Activated T-cell treated with anti-CD3 and anti-CD28 coated beads, Interleukin-2, amount 50 U/mL, for 24 hours (primary cell): Measurements from ENCODE around the gene NLRP2B.
"Not testable (repeated sequence)": the region's sequence is repeated elsewhere in the genome, so short reads cannot be mapped to it uniquely, and the experiment has no call there.

Experiments used
- DNase-seq: peaks from one replicate; pipeline ENCODE4 v3.0.0-alpha.2; 2020
- H3K27ac Mint-ChIP-seq: 2 replicates; pipeline ENCODE4 v1.8.0; 2020; ENCODE audit warnings: mild to moderate bottlenecking, mixed read lengths
- H3K27me3 Mint-ChIP-seq: 2 replicates; pipeline ENCODE4 v1.8.0; 2020; ENCODE audit warnings: mixed read lengths
- H3K36me3 Mint-ChIP-seq: 2 replicates; pipeline ENCODE4 v1.8.0; 2020; ENCODE audit warnings: low read depth, mixed read lengths
- H3K4me1 Mint-ChIP-seq: 2 replicates; pipeline ENCODE4 v1.8.0; 2020; ENCODE audit warnings: low read depth, mixed read lengths
- H3K4me3 Mint-ChIP-seq: 2 replicates; pipeline ENCODE4 v1.8.0; 2020; ENCODE audit warnings: mild to moderate bottlenecking, moderate library complexity, mixed read lengths
- H3K9me3 Mint-ChIP-seq: 2 replicates; pipeline ENCODE4 v1.8.0; 2020; ENCODE audit warnings: mixed read lengths

Gene NLRP2B

DNA sequence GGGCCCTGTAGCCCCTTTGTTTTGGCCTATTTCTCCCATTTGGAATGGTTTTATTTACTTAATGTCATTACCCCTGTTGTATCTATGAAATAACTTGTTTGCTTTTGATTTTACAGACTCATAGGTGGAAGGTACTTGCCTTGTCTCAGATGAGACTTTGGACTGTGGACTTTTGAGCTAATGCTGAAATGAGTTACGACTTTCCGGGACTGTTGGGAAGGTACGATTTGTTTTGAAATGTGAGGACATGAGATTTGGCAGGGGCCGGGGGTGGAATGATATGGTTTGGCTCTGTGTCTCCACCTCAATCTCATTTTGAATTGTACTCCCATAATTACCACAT, 39.4 kb downstream of the NLRP2B start:
- Mint-ChIP-seq H3K4me1 (no peaks in the 10 kb centered on the region), H3K4me3 (no peak overlapping the region), H3K27me3 (peaks cover 45% of the 10 kb centered on the region), H3K27ac (no peak overlapping the region), H3K36me3 (no peaks in the 10 kb centered on the region), H3K9me3 (peaks cover 7% of the 10 kb centered on the region)
- DNase-seq: no peak

DNA sequence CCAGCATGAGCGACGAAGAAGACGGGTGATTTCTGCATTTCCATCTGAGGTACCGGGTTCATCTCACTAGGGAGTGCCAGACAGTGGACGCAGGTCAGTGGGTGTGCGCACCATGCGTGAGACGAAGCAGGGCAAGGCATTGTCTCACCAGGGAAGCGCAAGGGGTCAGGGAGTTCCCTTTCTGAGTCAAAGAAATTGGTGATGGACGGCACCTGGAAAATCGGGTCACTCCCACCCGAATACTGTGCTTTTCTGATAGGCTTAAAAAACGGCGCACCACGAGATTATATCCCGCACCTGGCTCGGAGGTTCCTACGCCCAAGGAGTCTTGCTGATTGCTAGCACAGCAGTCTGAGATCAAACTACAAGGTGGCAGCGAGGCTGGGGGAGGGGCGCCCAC, 50.6 kb downstream of the NLRP2B start:
- peaks cover 36% of the 10 kb centered on the region for H3K27me3 Mint-ChIP-seq
- not testable (repeated sequence) for H3K36me3 Mint-ChIP-seq, H3K4me1 Mint-ChIP-seq, H3K4me3 Mint-ChIP-seq, DNase-seq, H3K27ac Mint-ChIP-seq
- H3K9me3 Mint-ChIP-seq: peaks cover 11% of the 10 kb centered on the region
